Neutrophil (primary cell): ENCODE data around the gene ACTL7A.
"Not testable (repeated sequence)": the region's sequence is repeated elsewhere in the genome, so short reads cannot be mapped to it uniquely, and the experiment has no call there.

ENCODE experiments used
- H3K27ac ChIP-seq: fragments of 200-600 bp; sonication (generic); 2 replicates; pipeline ENCODE4 v1.5.1; 2016; ENCODE audit warnings: mild to moderate bottlenecking, moderate library complexity
- H3K27me3 ChIP-seq: fragments of 200-600 bp; sonication (generic); 2 replicates; pipeline ENCODE4 v1.6.0; 2016; ENCODE audit warnings: mild to moderate bottlenecking
- H3K36me3 ChIP-seq: fragments of 200-600 bp; sonication (generic); 2 replicates; pipeline ENCODE4 v1.5.1; 2017
- H3K4me1 ChIP-seq, 2 experiments: fragments of 200-600 bp in 1 of 2; sonication (generic) in 1 of 2; 1 replicate in 1 of 2; 2 replicates in 1 of 2; pipeline versions ENCODE4 v1.5.1 to v1.6.1; 2013 to 2016; ENCODE audit warnings: low read depth in 1 of 2, low read length in 1 of 2, mild to moderate bottlenecking in 1 of 2, moderate library complexity in 1 of 2; ENCODE audit not compliant: control insufficient read depth in 1 of 2, insufficient read depth in 1 of 2
- H3K4me3 ChIP-seq, 2 experiments: fragments of 200-600 bp in 1 of 2; sonication (generic) in 1 of 2; 1 replicate in 1 of 2; 2 replicates in 1 of 2; pipeline ENCODE4 v1.5.1; 2013 to 2016; ENCODE audit warnings: low read depth in 1 of 2, low read length in 1 of 2, mild to moderate bottlenecking in 1 of 2, moderate library complexity in 1 of 2
- H3K9me3 ChIP-seq: fragments of 200-600 bp; sonication (generic); 2 replicates; pipeline ENCODE4 v1.5.1; 2016
- TF ChIP-seq, protein P1 (sequence below): fragments of 200-600 bp; sonication (generic); IDR thresholded peaks from 2 replicates; pipeline ENCODE4 v1.5.1; 2016; ENCODE audit warnings: antibody characterized with exemption

ACTL7A gene

DNA sequence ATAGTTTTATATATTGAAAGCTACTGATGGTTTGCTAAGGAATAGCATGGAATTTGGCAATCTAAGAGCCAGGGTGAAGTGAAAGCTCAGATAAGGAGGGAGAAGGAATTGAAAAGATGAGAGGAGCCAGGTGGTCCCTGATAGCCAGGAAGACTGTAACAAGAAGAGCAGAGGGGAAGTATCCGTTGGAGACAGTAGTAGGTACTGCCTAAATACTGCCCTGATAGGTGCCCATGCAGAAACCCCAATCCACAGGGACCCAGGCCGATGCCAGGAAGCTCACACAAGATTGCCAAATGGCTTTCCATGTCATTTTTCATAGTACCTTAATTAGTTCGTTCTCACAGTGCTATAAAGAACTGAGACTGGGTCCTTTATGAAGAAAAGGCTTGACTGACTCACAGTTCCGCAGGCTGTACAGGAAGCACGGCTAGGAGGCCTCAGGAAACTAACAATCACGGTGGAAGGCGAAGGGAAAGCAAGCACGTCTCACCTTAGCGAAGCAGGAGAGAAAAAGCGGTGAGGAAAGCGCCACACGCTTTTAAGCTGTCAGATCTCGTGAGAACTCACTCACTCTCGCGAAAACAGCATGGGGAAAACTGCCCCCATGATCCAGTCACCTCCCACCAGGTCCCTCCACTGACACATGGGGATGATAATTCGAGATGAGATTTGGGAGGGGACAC lies 19.3 kb upstream of the ACTL7A start:
- Histone ChIP-seq H3K4me1 (peaks cover 5 to 6% of the 10 kb centered on the region in 2 experiments), H3K36me3 (no peaks in the 10 kb centered on the region), H3K27ac (no peak overlapping the region), H3K9me3 (no peaks in the 10 kb centered on the region), H3K27me3 (no peaks in the 10 kb centered on the region), H3K4me3 (peak overlapping the region in 1 of 2 experiments; percentile 15)
- TF ChIP-seq, protein P1, sequence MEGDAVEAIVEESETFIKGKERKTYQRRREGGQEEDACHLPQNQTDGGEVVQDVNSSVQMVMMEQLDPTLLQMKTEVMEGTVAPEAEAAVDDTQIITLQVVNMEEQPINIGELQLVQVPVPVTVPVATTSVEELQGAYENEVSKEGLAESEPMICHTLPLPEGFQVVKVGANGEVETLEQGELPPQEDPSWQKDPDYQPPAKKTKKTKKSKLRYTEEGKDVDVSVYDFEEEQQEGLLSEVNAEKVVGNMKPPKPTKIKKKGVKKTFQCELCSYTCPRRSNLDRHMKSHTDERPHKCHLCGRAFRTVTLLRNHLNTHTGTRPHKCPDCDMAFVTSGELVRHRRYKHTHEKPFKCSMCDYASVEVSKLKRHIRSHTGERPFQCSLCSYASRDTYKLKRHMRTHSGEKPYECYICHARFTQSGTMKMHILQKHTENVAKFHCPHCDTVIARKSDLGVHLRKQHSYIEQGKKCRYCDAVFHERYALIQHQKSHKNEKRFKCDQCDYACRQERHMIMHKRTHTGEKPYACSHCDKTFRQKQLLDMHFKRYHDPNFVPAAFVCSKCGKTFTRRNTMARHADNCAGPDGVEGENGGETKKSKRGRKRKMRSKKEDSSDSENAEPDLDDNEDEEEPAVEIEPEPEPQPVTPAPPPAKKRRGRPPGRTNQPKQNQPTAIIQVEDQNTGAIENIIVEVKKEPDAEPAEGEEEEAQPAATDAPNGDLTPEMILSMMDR: no peak

DNA sequence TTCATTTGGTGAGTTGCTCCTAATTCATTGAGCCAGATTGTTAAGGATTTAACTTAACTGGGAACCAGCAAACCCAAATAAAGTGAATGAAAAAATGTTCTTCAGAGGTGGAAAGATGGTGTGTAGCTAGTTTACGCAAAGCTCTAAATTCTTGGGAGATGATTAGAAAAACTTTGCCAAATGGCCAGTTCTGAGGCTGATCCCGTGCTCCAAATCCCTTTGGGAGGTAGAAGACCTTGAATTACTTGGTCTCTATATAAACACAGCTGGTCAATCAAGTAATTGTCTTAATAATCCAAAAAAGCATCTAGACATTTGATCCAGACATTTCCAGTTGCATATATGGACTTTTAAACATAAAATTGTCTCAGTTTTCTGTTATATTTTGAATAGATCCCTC lies 17.7 kb upstream of the ACTL7A start:
- TF ChIP-seq, protein P1: no peak
- peaks cover 5 to 6% of the 10 kb centered on the region in 2 experiments for H3K4me1 ChIP-seq
- H3K36me3 ChIP-seq: no peaks in the 10 kb centered on the region
- no peaks in the 10 kb centered on the region for H3K27me3 ChIP-seq
- no peak overlapping the region for H3K27ac ChIP-seq
- H3K4me3 ChIP-seq: no peak overlapping the region
- H3K9me3 ChIP-seq: no peaks in the 10 kb centered on the region

DNA sequence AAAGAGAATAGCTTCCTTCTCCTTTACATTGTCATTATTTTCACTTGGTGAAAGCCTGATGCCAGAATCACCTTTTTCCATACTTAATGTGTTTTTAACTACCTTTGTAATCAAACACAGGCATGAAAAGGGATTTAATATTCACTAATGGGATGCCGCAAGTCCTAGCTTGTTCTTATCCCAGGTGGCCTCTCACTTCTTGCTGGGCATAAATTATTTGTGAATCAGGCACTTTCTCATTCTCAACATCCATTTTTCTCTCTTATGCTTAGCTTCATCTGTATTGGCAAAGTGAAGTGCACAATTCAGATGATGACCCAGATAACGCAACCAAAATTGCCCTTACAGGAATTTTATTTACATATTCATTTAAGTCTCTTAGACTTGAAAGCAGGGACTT lies 17.2 kb upstream of the ACTL7A start:
- TF ChIP-seq, protein P1: no peak
- Histone ChIP-seq H3K4me3 (no peak overlapping the region), H3K4me1 (peaks cover 5 to 6% of the 10 kb centered on the region in 2 experiments), H3K9me3 (no peaks in the 10 kb centered on the region), H3K36me3 (no peaks in the 10 kb centered on the region), H3K27me3 (no peaks in the 10 kb centered on the region), H3K27ac (no peak overlapping the region)

DNA sequence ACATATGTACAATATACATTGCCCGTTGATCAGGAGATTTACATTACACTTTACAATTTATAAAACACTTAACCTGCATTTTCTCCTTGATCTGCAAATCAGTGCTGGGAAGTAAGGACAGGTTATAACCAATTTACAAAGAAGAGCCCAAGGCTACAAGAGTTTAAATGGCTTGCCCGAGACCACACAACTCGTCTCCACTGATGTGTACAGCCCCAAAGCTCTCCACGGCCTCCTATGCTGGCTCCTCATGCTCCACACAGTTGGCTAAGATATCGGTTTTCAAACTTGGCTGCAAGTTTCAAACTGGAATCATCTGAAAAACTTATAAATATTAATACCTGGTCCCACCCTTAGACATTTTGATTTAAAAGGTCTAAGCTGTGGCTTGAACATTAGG lies 16.6 kb upstream of the ACTL7A start:
- Histone ChIP-seq H3K27me3 (no peaks in the 10 kb centered on the region), H3K36me3 (no peaks in the 10 kb centered on the region), H3K4me1 (peaks cover 5 to 6% of the 10 kb centered on the region in 2 experiments), H3K4me3 (no peak overlapping the region), H3K9me3 (no peaks in the 10 kb centered on the region), H3K27ac (no peak overlapping the region)
- TF ChIP-seq, protein P1: no peak

DNA sequence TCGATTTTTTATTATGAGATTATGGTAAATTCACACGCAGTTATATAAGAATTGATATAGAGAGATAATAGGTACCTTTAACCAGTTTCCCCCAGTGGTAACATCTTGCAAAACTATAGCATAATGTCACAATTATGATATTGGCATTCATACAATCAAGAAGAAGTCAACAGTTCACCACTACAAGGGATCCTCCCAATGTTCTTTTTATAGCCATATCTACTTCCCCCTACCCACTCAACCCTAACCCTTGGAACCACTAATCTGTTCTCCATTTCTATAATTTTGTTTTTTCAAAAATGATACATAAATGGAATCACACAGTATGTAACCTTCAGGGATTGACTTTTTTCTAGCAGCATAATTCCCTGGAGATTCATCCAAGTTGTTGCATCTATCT lies 16.1 kb upstream of the ACTL7A start:
- Histone ChIP-seq H3K27me3 (no peaks in the 10 kb centered on the region), H3K4me1 (peaks cover 5 to 6% of the 10 kb centered on the region in 2 experiments), H3K4me3 (no peak overlapping the region), H3K36me3 (no peaks in the 10 kb centered on the region), H3K27ac (no peak overlapping the region), H3K9me3 (no peaks in the 10 kb centered on the region)
- TF ChIP-seq, protein P1: no peak

DNA sequence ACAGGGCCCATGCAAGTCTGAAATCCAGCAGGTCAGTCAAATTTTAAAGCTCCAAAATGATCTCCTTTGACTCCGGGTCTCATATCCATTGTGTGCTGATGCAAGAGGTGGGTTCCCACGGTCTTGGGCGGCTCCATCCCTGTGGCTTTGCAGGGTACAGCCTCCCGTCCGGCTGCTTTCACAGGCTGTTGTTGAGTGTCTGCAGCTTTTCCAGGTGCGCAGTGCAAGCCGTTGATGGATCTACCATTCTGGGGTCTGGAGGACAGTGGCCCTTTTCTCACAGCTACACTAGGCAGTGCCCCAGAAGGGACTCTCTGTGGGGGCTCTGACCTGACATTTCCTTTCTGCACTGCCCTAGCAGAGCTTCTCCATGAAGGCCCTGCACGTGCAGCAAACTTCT lies 13.8 kb upstream of the ACTL7A start:
- not testable (repeated sequence) for H3K4me3 ChIP-seq, H3K4me1 ChIP-seq, H3K9me3 ChIP-seq, H3K27me3 ChIP-seq, H3K36me3 ChIP-seq, H3K27ac ChIP-seq
